Neural progenitor cell (in vitro differentiated cells): Measurements from ENCODE around the gene RGS10. TPM values are rescaled to one million over a fixed set of nuclear protein-coding genes. Genes with fewer than 3 reads are reported as not detected.

Experiments used
- DNase-seq: peaks from one replicate; pipeline ENCODE4 v3.0.0-alpha.2; 2016; ENCODE audit warnings: low spot score
- H2AFZ ChIP-seq: fragments of 200-600 bp; sonication (generic); replicated peaks from 2 replicates; pipeline ENCODE4 v1.6.1; 2016; ENCODE audit warnings: antibody characterized with exemption
- H3F3A ChIP-seq: fragments of 200-600 bp; sonication (generic); 2 replicates; pipeline ENCODE4 v1.6.1; 2016; ENCODE audit warnings: antibody characterized with exemption, low read depth
- H3K27ac ChIP-seq: fragments of 200-600 bp; sonication (generic); 2 replicates; pipeline ENCODE4 v1.5.1; 2016; ENCODE audit warnings: mild to moderate bottlenecking
- H3K27me3 ChIP-seq: fragments of 200-600 bp; sonication (generic); 2 replicates; pipeline ENCODE4 v1.6.1; 2016; ENCODE audit warnings: mild to moderate bottlenecking, moderate library complexity
- H3K36me3 ChIP-seq: fragments of 200-600 bp; sonication (generic); 2 replicates; pipeline ENCODE4 v1.5.1; 2016
- H3K4me1 ChIP-seq: fragments of 200-600 bp; sonication (generic); 2 replicates; pipeline ENCODE4 v1.6.1; 2016; ENCODE audit warnings: mixed run types
- H3K4me2 ChIP-seq: fragments of 200-600 bp; sonication (generic); 2 replicates; pipeline ENCODE4 v1.6.1; 2016
- H3K4me3 ChIP-seq: fragments of 200-600 bp; sonication (generic); 2 replicates; pipeline ENCODE4 v1.5.1; 2016
- H3K79me2 ChIP-seq: fragments of 200-600 bp; sonication (generic); 2 replicates; pipeline ENCODE4 v1.6.1; 2016; ENCODE audit warnings: low read depth
- H3K9ac ChIP-seq: fragments of 200-600 bp; sonication (generic); 2 replicates; pipeline ENCODE4 v1.6.1; 2016
- H3K9me3 ChIP-seq: fragments of 200-600 bp; sonication (generic); 2 replicates; pipeline ENCODE4 v1.5.1; 2016; ENCODE audit warnings: low read depth
- H4K20me1 ChIP-seq: fragments of 200-600 bp; sonication (generic); 2 replicates; pipeline ENCODE4 v1.6.1; 2016; ENCODE audit warnings: low read depth
- H3K27ac Mint-ChIP-seq: 3 replicates; pipeline ENCODE4 v1.8.0; 2021; ENCODE audit warnings: mixed read lengths
- H3K27me3 Mint-ChIP-seq: 2 replicates; pipeline ENCODE4 v1.8.0; 2022; ENCODE audit warnings: low read depth, mild to moderate bottlenecking, inconsistent platforms, moderate library complexity, mixed read lengths; ENCODE audit not compliant: insufficient read depth
- H3K36me3 Mint-ChIP-seq: 3 replicates; pipeline ENCODE4 v1.8.0; 2021; ENCODE audit warnings: mixed read lengths
- H3K4me1 Mint-ChIP-seq: 3 replicates; pipeline ENCODE4 v1.8.0; 2021; ENCODE audit warnings: mixed read lengths
- H3K4me3 Mint-ChIP-seq: 3 replicates; pipeline ENCODE4 v1.8.0; 2021; ENCODE audit warnings: mild to moderate bottlenecking, moderate library complexity, mixed read lengths
- H3K9me3 Mint-ChIP-seq: 3 replicates; pipeline ENCODE4 v1.8.0; 2020; ENCODE audit warnings: mixed read lengths
- EZH2 ChIP-seq: fragments of 200-600 bp; sonication (generic); IDR thresholded peaks from 2 replicates; pipeline ENCODE4 v1.6.1; 2017; ENCODE audit warnings: antibody characterized with exemption, mild to moderate bottlenecking, moderate library complexity
- EZH2phosphoT487 ChIP-seq: fragments of 200-600 bp; sonication (generic); IDR thresholded peaks from 2 replicates; pipeline ENCODE4 v1.6.1; 2017; ENCODE audit warnings: antibody characterized with exemption
- total RNA-seq: library from RNA; depleted of rRNA; stranded (reverse); fragments of >200 nt; gene quantifications from 2 replicates; pipeline ENCODE4 v1.2.3, GENCODE V29; 2015; ENCODE audit warnings: low replicate concordance
- TF ChIP-seq, protein P1 (sequence below): fragments of 200-600 bp; sonication (generic); IDR thresholded peaks from 2 replicates; pipeline ENCODE4 v1.5.1; 2017; ENCODE audit warnings: antibody characterized with exemption, mild to moderate bottlenecking

Gene RGS10
- total RNA-seq, 1 donor from 2014 or later, result 12.0 TPM

- Mint-ChIP-seq H3K36me3 (peaks cover 2% of the 10 kb centered on the region), H3K9me3 (peaks cover 8% of the 10 kb centered on the region), H3K4me3 (no peak overlapping the region), H3K27ac (no peak overlapping the region), H3K4me1 (no peaks in the 10 kb centered on the region), H3K27me3 (no peaks in the 10 kb centered on the region)
- H3K36me3 ChIP-seq, result no peaks in the 10 kb centered on the region
- H4K20me1 ChIP-seq, result no peaks in the 10 kb centered on the region
- no peaks in the 10 kb centered on the region for H3K27me3 ChIP-seq
- H3K27ac ChIP-seq, result no peak overlapping the region
- no peaks in the 10 kb centered on the region for H3K9me3 ChIP-seq
- DNase-seq, result no peak
- TF ChIP-seq EZH2phosphoT487 (no peak), EZH2 (no peak)
- H3K4me1 ChIP-seq, result no peaks in the 10 kb centered on the region
- H3K4me3 ChIP-seq, result no peak overlapping the region
- H3K4me2 ChIP-seq, result no peak overlapping the region
- H3K79me2 ChIP-seq, result no peaks in the 10 kb centered on the region
- no peak overlapping the region for H2AFZ ChIP-seq
- H3K9ac ChIP-seq, result no peak overlapping the region
- no peaks in the 10 kb centered on the region for H3F3A ChIP-seq
Measured at GRCh38 chr10:119460369-119461195, 81.9 kb downstream of the RGS10 start.

DNA sequence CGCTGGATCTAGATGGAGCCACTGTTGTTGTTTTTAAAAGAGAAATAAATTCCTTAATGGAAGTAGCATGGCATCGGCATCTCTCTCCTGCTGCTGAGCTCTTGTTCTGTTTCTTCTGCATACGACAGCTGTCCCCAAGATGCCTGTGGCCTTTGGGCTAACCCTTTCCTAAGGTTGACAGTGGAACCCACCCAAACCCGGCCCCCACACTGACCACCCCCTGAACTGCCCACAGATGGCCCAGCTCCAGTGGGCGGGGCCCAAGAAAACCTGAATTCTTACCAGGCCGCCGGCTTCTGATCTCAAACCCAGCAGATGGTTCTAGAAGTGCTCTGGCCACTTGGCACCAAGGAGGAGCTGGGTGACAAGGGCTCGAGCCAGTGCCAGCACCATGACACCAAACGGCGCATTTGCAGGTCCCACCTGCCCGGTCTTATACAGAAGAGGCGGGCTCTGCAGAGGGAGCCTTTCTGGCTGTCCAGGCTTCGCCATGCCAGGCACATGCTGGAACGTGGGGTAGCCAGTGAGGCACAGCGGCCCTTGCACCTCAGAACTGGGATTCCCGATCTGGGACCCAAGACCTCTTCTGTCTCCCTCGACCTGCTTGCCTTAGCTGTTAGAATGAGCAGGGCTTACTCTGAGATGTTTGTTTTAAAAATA, 82.7 kb downstream of the RGS10 start:
- Mint-ChIP-seq H3K27ac (no peak overlapping the region), H3K9me3 (peaks cover 8% of the 10 kb centered on the region), H3K27me3 (no peaks in the 10 kb centered on the region), H3K4me3 (no peak overlapping the region), H3K36me3 (peaks cover 2% of the 10 kb centered on the region), H3K4me1 (no peaks in the 10 kb centered on the region)
- no peak for DNase-seq
- TF ChIP-seq, protein P1, sequence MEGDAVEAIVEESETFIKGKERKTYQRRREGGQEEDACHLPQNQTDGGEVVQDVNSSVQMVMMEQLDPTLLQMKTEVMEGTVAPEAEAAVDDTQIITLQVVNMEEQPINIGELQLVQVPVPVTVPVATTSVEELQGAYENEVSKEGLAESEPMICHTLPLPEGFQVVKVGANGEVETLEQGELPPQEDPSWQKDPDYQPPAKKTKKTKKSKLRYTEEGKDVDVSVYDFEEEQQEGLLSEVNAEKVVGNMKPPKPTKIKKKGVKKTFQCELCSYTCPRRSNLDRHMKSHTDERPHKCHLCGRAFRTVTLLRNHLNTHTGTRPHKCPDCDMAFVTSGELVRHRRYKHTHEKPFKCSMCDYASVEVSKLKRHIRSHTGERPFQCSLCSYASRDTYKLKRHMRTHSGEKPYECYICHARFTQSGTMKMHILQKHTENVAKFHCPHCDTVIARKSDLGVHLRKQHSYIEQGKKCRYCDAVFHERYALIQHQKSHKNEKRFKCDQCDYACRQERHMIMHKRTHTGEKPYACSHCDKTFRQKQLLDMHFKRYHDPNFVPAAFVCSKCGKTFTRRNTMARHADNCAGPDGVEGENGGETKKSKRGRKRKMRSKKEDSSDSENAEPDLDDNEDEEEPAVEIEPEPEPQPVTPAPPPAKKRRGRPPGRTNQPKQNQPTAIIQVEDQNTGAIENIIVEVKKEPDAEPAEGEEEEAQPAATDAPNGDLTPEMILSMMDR, result no peak
- TF ChIP-seq EZH2phosphoT487, result no peak
- no peak for TF ChIP-seq EZH2
- Histone ChIP-seq H3K36me3 (no peaks in the 10 kb centered on the region), H4K20me1 (no peaks in the 10 kb centered on the region), H3K27me3 (no peaks in the 10 kb centered on the region), H3K4me2 (no peak overlapping the region), H3K4me3 (no peak overlapping the region), H3K27ac (no peak overlapping the region), H3K9ac (no peak overlapping the region), H3K9me3 (no peaks in the 10 kb centered on the region), H3K4me1 (no peaks in the 10 kb centered on the region), H2AFZ (no peak overlapping the region), H3K79me2 (no peaks in the 10 kb centered on the region), H3F3A (no peaks in the 10 kb centered on the region)

DNA sequence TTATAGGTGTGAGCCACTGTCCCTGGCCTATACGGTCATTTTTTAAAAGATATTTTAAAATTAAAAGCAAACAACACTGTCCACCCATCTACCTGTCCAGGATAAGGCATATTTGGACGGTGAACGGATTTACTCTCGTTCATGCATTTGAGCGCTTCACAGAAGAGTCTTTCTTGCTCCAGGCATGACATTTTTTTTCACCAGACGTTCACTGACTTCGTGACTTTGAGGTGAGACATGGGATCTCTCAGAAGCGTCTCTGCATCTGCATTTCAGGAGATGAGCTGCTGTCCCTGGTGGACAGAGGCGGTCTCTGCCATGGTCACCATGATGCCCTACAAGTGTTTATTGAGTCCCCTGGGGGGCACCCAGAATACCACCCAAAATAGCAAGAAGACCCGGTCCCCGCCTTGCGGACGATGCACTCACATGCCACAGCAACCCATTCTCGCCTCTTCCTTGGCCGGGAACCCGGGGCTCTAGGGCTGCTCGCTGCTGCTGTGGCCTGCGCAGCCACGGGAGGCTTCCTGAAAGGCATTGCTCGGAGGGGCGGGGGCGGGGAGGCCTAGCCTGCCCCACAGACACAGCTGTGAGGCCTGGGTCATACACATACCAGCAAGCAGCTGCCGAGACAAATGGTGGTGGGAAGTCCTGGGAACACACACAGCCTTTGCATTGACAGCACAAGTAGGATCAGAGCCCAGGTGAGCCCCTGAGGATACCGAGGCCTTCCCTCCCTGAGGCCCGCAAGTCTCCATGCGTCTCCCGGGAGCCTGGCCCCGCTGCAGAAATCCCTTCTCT, 84.4 kb downstream of the RGS10 start:
- Histone ChIP-seq H3K4me2 (no peak overlapping the region), H3K79me2 (no peaks in the 10 kb centered on the region), H3K9ac (no peak overlapping the region), H4K20me1 (no peaks in the 10 kb centered on the region), H3K4me3 (no peak overlapping the region), H3K36me3 (no peaks in the 10 kb centered on the region), H2AFZ (no peak overlapping the region), H3F3A (no peaks in the 10 kb centered on the region), H3K9me3 (no peaks in the 10 kb centered on the region), H3K4me1 (no peaks in the 10 kb centered on the region), H3K27ac (no peak overlapping the region), H3K27me3 (no peaks in the 10 kb centered on the region)
- Mint-ChIP-seq H3K4me1 (no peaks in the 10 kb centered on the region), H3K4me3 (no peak overlapping the region), H3K36me3 (peaks cover 5% of the 10 kb centered on the region), H3K27me3 (peaks cover 3% of the 10 kb centered on the region), H3K9me3 (peaks cover 6% of the 10 kb centered on the region), H3K27ac (no peak overlapping the region)
- DNase-seq, result no peak
- TF ChIP-seq, protein P1, result peak; percentile 7
- TF ChIP-seq EZH2phosphoT487 (no peak), EZH2 (no peak)
